ENCODE data around the gene ZDHHC24.
A peak's percentile ranks its signal among the peaks of the same experiment; 100 is the strongest.

The ZDHHC24 gene

GRCh38 chr11:66564984-66565383 lies 19.1 kb upstream of the ZDHHC24 start:
- no peak for DNase-seq

DNA sequence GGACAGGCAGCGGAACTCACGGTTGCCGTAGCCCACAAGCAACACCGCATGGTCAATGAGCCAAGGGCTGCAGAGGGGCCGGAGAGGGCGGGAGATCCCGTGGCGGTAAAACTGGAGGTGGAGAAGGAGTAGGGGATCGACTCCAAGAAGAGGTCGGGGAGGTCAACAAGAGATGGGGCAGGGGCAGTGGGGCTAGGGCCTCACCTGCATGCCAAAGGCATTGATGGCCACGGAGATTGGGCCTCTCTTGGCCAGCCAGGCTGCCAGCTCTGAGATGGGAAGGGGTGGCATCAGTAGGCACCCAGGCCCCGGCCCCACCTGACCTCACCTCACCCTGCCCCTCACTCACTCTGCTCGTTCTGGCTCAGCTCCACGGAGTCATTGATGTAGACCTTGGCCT lies 18.7 kb upstream of the ZDHHC24 start:
- no peak for DNase-seq

DNA sequence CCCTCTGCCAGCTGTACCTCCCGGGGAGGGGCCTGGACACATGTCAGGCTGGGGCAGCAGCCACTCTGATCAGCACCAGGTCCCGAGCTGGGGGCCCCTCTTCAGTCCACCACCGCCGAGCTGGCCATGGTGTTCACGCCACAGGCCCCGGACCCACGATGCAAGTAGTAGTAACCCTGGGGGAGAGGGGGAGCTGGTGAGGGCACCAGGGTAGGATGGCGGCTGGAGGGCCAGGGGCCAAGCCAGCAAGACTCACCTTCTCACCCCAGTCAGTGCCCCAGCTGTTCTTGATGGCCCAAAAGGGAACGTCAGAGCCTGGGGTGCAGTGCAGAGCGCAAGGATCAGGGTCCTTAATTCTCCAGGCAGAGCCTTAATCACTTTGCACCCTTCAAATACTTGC lies 18.0 kb upstream of the ZDHHC24 start:
- DNase-seq, result no peak

- DNase-seq, result no peak
Observed at GRCh38 chr11:66562907-66563583, 17.2 kb upstream of the ZDHHC24 start.

- no peak for DNase-seq
Observed at GRCh38 chr11:66562275-66562674, 16.4 kb upstream of the ZDHHC24 start.

DNA sequence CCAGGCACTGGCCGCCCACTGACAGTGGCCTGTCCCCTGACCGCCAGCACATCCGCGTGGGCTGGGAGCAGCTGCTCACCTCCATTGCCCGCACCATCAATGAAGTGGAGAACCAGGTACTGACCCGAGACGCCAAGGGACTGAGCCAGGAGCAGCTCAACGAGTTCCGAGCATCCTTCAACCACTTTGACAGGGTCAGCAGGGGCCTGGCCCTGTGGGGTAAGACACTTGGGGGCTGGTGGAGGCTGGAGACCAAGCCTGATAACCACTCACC lies 16.1 kb upstream of the ZDHHC24 start:
- DNase-seq, result no peak

DNA sequence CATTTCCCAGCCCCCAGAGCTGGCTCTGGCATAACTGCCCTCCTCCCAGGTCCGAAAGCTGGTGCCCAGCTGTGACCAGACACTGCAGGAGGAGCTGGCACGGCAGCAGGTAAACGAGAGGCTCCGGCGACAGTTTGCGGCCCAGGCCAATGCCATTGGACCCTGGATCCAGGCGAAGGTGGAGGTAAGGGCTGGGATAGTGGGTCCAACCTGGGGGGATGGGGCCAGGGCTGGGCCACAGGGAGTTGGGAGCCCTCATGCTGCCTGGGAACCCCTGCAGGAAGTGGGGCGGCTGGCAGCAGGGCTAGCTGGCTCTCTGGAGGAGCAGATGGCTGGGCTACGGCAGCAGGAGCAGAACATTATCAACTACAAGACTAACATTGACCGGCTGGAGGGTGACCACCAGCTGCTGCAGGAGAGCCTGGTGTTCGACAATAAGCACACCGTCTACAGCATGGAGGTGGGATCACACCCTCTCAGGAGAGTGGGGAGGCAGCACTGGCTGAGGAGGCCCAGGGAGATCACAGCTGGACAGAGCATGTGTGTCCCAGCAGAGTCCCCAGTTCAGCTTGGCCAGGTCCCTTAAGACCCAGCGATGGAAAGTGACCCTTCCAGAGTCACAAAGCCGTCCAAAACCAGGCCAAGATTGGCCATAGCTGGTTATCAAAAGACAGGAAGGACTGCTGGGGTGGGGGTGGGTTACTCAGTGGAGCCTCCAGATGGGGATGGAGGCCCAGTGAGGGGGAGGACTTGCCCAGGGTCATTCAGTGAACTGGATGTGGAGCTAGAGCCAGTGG lies 15.5 kb upstream of the ZDHHC24 start:
- DNase-seq, result no peak

- DNase-seq, result no peak
Observed at GRCh38 chr11:66559866-66560676, 14.2 kb upstream of the ZDHHC24 start.

DNA sequence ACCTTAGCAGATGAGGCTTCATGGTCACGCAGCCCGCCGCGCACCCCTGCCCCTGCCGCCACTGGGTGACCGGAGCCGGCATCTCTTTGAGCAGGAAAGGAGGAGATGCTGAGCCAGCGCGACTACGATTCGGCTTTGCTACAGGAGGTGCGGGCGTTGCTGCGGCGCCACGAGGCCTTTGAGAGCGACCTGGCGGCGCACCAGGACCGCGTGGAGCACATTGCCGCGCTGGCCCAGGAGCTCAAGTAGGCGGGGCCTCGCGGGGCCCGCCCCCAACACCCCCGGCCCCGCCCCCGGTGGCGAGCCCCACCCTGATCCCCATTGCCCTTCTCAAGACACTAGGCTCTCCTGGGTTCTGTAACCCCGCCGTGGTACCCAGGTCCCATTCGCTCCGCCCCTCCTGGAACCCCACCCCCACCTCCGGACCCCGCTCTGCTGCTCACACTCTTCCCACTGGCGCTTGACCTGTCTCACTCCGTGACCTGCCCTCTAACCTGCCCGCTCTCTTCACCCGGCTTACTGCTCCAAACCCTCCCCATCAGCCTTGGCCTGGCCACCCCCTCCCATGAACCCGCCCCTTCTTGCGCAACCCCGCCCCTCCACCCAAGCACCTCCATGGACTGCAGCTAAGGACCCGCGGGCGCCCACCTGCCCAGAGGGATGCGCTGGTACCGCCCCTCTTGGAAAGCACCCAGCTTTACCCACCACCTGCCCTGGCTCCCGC lies 13.5 kb upstream of the ZDHHC24 start:
- peak; percentile 13 for DNase-seq

- no peak for DNase-seq
Observed at GRCh38 chr11:66557733-66558326, 12.0 kb upstream of the ZDHHC24 start.

GRCh38 chr11:66556086-66556485 lies 10.2 kb upstream of the ZDHHC24 start:
- DNase-seq, result no peak

DNA sequence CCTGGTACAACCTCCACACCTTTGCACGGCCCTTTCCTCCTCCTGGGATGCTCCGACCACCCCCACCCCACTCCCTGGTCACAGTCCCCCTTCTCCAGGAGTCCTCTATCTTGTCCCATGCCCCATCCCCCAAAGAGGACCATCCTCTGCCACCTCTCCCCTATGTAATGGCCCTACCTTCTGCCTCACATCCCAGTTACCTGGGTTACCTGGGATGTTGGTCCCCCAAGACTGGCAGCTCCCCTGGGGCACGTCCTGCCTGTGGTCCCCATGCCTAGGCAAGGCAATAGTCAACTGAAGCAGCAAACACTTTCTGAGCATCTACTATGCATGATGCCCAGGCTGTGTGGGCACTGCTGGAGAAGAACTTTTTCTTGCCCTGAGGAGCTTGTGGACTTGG lies 9.6 kb upstream of the ZDHHC24 start:
- DNase-seq, result no peak

DNA sequence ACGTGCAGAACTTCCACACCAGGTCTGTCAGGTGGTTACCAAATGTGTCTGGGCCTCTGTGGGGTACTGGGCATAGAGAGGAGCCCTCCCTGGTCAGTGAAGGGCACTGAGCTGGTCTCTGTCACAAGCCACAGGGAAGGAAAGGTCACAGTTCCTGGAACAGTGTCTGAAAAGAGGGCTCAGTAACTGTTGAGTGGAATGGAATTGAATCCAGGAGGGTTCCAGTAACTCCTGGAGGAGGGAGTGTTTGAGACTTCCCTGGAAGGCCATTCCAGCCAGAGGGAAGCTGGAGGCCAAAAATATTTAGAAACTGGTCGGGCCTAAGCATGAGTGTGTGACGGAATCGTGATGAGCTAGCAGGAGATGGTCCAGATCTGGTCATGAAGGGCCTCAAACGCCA lies 8.8 kb upstream of the ZDHHC24 start:
- no peak for DNase-seq

GRCh38 chr11:66550887-66551286 lies 5.0 kb upstream of the ZDHHC24 start:
- DNase-seq, result no peak

DNA sequence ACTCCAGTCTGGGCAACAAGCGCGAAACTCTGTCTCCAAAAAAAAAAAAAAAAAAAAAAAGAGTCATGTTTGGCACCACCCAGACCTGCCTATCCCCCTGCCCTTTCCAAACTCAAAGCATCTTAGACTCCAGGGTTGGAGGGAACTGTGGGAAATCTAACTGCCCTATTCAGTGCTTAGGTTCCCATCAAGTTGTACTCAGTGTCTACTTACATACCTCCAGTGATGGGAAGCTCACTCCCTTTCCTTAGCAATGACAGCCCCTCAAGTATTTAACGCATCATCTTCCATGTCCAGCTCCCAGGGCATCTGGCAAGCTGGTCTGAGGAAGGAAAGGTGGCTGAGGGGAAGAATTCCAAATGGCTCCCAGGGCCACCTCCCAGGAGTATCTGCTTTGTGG lies 3.8 kb upstream of the ZDHHC24 start:
- no peak for DNase-seq

DNA sequence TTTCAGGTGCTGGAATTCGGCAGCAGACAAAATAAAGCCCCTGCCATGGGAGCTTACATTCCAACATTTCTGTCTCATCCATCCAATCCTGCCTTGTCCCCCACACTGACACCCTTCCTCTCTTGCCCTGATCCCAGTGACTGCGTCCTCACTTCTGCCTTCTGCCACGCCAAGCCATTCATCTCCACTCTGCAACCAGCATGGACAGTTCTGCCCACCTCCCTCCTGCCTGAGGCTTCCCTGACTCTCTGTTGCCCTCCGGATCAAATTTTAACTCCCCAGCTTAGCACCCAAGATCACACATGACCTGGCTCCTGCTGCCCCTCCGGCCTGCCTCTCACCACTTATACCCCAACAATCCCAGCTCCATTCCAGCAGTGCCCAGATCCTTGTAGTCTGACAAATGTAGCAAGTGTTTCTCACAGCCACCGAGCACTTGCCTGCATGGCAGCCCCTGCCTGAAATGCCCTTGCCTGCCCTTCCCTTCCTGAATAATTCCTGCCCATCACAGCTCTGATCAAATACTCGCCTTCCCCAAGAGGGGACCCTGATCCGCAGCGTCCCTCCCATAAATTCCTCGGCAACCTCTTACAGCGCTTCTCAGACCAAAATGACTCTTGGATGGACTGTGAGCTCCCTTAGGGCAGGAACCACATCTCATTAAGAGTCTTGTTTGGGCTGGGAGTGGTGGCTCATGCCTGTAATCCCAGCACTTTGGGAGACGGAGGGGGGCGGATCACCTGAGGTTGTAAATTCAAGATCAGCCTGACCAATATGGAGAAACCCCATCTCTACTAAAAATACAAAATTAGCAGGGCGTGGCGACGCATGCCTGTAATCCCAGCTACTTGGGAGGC lies 3.2 kb upstream of the ZDHHC24 start:
- no peak for DNase-seq

GRCh38 chr11:66548041-66548440 lies 2.2 kb upstream of the ZDHHC24 start:
- no peak for DNase-seq

DNA sequence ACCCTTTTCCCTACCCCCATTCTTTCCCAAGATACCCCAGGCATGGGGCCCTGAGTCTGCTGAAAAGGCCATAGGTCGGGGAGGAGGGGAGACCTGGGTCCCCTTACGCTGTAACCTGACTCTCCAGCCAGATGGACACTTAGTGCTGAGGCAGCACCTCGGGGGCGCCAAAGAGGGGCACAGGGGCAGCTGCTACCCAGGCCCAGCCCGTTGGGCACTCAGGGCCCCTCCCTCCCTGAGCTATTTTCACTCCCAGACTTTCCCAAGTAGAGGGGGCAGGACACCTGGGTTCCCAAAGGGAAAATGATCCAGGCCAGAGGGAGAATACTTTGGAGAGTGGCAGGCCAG lies 1.8 kb upstream of the ZDHHC24 start:
- no peak for DNase-seq

GRCh38 chr11:66546966-66547661 lies 1.3 kb upstream of the ZDHHC24 start:
- no peak for DNase-seq

DNA sequence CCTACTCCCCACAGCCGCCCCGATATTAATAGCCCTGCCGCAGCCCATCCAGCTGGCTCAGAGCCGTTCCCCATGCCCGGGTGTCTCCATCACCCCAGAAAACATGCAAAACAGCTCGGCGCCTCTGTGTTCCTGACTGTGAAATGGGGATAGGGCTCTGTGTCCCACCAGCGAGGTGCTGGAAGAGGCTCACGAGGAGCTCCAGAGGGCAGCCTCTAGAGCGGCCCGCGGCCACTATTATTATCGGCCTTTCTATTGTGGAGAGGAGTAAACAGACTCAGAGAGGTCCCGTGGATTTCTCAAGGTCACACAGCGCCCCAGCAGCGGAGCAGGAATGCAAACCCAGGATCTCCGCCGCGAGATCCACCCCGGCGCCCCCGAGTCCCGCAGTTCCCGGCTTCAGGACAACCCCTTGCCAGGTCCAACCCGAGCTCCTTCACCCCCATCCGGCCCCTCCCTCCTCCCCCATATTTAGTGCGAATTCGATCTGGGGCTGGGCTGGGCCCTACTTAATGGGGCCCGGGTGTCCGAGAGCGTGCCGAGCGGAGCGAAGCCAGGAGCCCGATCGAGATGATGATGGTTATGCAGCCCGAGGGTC lies 619 bp upstream of the ZDHHC24 start, which contains the start of gene ACTN3:
ACTN3 (plus strand) TSS at position 536 of the 598 bp plus-strand sequence; CDS start at position 571, 35 bp downstream.
- peak; percentile 30 for DNase-seq
